Adrenal gland (tissue), 5 donors: ENCODE results near the gene CTTNBP2NL.

ENCODE experiments used
- CTCF ChIP-seq, 6 experiments: fragments of 450-650 bp in 4 of 6; fragments of 200-600 bp in 2 of 6; sonication (generic) in 1 of 6; IDR thresholded peaks; 1 replicate in 5 of 6; 2 replicates in 1 of 6; pipeline versions ENCODE4 v1.5.1 to v1.8.0; 2016 to 2021; ENCODE audit warnings: antibody characterized with exemption in 6 of 6, mild to moderate bottlenecking in 2 of 6, moderate library complexity in 1 of 6
- POLR2A ChIP-seq, 2 donors: fragments of 450-650 bp; IDR thresholded peaks; one replicate each; pipeline ENCODE4 v1.6.1; 2017; ENCODE audit warnings: antibody characterized with exemption in 2 of 2, mild to moderate bottlenecking in 2 of 2, moderate library complexity in 1 of 2
- donor health status: DM: no; HTN: no; CAD: no.

GRCh38 chr1:112370996-112371395 lies 25.0 kb upstream of the CTTNBP2NL start:
- TF ChIP-seq POLR2A (IDR thresholded peaks at IDR 0.05) (no peak), CTCF (IDR thresholded peaks at IDR 0.05) (no peak)
